Astrocyte (in vitro differentiated cells and primary cell): Measurements from ENCODE around the gene INTS2.
"Not testable (repeated sequence)": the region's sequence is repeated elsewhere in the genome, so short reads cannot be mapped to it uniquely, and the experiment has no call there.

Experiments
- CTCF ChIP-seq: IDR thresholded peaks from 2 replicates; pipeline ENCODE4 v1.5.1; 2011; ENCODE audit warnings: low read depth, mild to moderate bottlenecking, inconsistent platforms, low read length, moderate library complexity; ENCODE audit not compliant: insufficient read depth
- EZH2 ChIP-seq: IDR thresholded peaks from 2 replicates; pipeline ENCODE4 v1.6.1; 2012; ENCODE audit warnings: mild to moderate bottlenecking, low read length, inconsistent platforms; ENCODE audit not compliant: insufficient read depth

GRCh38 chr17:61887733-61888132 lies 40.0 kb downstream of the INTS2 start:
- TF ChIP-seq EZH2, CTCF: not testable (repeated sequence)
